Caco-2 (cell line): ENCODE measurements around the gene HES7. TPM values are rescaled to one million over a fixed set of nuclear protein-coding genes. Genes with fewer than 3 reads are reported as not detected.

Experiments used
- BruUV-seq: library from RNA; stranded (reverse); fragments of 400-500 nt; replicated peaks from 2 replicates; lab custom pipeline; 2021; lab: Mats Ljungman, UMichigan
- CTCF ChIA-PET: fragments of 300-600 bp; sonication (Branson Sonifier 250); formaldehyde crosslinking; loops from one replicate; lab custom pipeline; 2022; ENCODE audit warnings: antibody characterized with exemption; lab: Charles Lee
- POLR2A ChIA-PET: fragments of 300-600 bp; sonication (Branson Sonifier 250); formaldehyde crosslinking; loops from one replicate; lab custom pipeline; 2022; ENCODE audit warnings: antibody characterized with exemption; lab: Charles Lee
- DNase-seq, 2 experiments: peaks; one replicate each; pipeline versions ENCODE4 v3.0.0 to v3.0.0-alpha.2; 2020 to 2022
- H3K27me3 ChIP-seq: replicated peaks from 2 replicates; pipeline ENCODE4 v1.6.0; 2011; ENCODE audit warnings: low read length; ENCODE audit not compliant: control insufficient read depth, insufficient read depth
- H3K36me3 ChIP-seq: 2 replicates; pipeline ENCODE4 v1.5.1; 2011; ENCODE audit warnings: low read length; ENCODE audit not compliant: control insufficient read depth, insufficient read depth
- H3K4me1 ChIP-seq: fragments of 250-450 bp; sonication (Bioruptor Pico); 2 replicates; pipeline ENCODE4 v1.5.1; 2020; ENCODE audit warnings: mild to moderate bottlenecking
- H3K4me3 ChIP-seq: 2 replicates; pipeline ENCODE4 v1.5.1; 2011; ENCODE audit warnings: low read depth, mild to moderate bottlenecking, control low read depth, low read length
- H3K9me3 ChIP-seq: fragments of 250-450 bp; sonication (Bioruptor Pico); 2 replicates; pipeline ENCODE4 v1.5.1; 2020; ENCODE audit warnings: mild to moderate bottlenecking, moderate library complexity
- H3K27ac Mint-ChIP-seq: one replicate; pipeline ENCODE4 v1.8.0; 2022; ENCODE audit warnings: mixed read lengths; ENCODE audit not compliant: unreplicated experiment
- H3K27me3 Mint-ChIP-seq: one replicate; pipeline ENCODE4 v1.8.0; 2022; ENCODE audit warnings: mixed read lengths; ENCODE audit not compliant: insufficient read depth, unreplicated experiment
- H3K36me3 Mint-ChIP-seq: one replicate; pipeline ENCODE4 v1.8.0; 2022; ENCODE audit warnings: mild to moderate bottlenecking, mixed read lengths; ENCODE audit not compliant: insufficient read depth, unreplicated experiment
- H3K4me1 Mint-ChIP-seq: one replicate; pipeline ENCODE4 v1.8.0; 2022; ENCODE audit warnings: low read depth, mixed read lengths; ENCODE audit not compliant: unreplicated experiment
- H3K4me3 Mint-ChIP-seq: one replicate; pipeline ENCODE4 v1.8.0; 2022; ENCODE audit warnings: mild to moderate bottlenecking, moderate library complexity, mixed read lengths; ENCODE audit not compliant: unreplicated experiment
- H3K9me3 Mint-ChIP-seq: one replicate; pipeline ENCODE4 v1.8.0; 2022; ENCODE audit warnings: mixed read lengths; ENCODE audit not compliant: unreplicated experiment
- intact Hi-C: fragments of 100-400 bp; cut with micrococcal nuclease; formaldehyde crosslinking; loops from one replicate; pipeline ENCODE4 v1.10.0; 2022; ENCODE audit not compliant: unreplicated experiment
- total RNA-seq: library from RNA; stranded (reverse); gene quantifications from 2 replicates; pipeline ENCODE4 v1.2.3, GENCODE V29; 2022
- TF ChIP-seq, protein P1 (sequence below), 2 experiments: fragments of 200-600 bp in 1 of 2; IDR thresholded peaks; 1 replicate in 1 of 2; 2 replicates in 1 of 2; pipeline versions ENCODE4 v1.5.1 to v1.8.0; 2011 to 2022; ENCODE audit warnings: antibody characterized with exemption in 1 of 2, control low read depth in 1 of 2, inconsistent platforms in 1 of 2, low read depth in 1 of 2, low read length in 1 of 2, mild to moderate bottlenecking in 1 of 2, moderate library complexity in 1 of 2; ENCODE audit not compliant: insufficient read depth in 1 of 2, severe bottlenecking in 1 of 2, unreplicated experiment in 1 of 2

Gene HES7
- total RNA-seq, 1 experiment from 2014 or later: not detected

DNA sequence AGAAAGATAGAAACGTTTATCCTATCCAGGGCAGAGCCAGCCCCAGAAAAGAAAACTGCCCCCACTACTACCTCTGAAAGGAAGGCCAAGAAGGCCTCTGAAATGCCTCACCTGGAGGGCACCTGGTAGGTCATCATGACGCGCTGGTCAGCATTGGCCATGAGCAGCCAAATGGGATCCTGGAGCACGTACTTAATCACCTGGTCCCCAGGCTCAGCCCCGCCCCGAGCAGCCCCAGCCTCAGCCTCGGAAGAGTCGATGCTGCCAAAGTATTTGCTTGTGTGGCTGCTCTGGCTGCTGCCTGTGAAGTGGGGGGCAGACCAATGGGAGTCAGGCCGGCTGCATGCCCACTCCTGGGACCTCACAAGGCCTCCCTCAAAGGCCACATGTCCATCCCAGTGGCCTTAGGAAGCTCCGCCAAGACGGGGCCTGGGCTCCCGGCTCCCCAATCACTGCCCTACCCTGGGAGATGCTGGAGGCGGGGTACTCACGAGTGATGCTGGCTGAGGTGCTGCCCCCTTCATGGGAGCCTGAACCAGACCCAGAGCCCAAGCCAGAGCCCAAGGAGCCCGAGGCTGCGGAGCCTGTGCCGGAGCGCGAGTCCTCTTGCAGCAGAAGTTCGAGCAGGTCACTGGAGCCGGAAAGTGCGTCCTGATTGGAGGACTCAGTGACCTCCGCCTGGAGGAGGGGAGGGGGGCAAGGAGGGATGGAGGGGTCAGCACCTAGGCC, 18.4 kb upstream of the HES7 start:
- BruUV-seq: no TSS peak
- H3K9me3 Mint-ChIP-seq: no peaks in the 10 kb centered on the region
- ChIA-PET POLR2A (no interaction called here), CTCF (no interaction called here)
- no peak overlapping the region for H3K4me3 ChIP-seq
- no peak for DNase-seq
- H3K36me3 Mint-ChIP-seq: peaks cover 24% of the 10 kb centered on the region
- intact Hi-C loops: no loop called here
- H3K27ac Mint-ChIP-seq: no peak overlapping the region
- TF ChIP-seq, protein P1, sequence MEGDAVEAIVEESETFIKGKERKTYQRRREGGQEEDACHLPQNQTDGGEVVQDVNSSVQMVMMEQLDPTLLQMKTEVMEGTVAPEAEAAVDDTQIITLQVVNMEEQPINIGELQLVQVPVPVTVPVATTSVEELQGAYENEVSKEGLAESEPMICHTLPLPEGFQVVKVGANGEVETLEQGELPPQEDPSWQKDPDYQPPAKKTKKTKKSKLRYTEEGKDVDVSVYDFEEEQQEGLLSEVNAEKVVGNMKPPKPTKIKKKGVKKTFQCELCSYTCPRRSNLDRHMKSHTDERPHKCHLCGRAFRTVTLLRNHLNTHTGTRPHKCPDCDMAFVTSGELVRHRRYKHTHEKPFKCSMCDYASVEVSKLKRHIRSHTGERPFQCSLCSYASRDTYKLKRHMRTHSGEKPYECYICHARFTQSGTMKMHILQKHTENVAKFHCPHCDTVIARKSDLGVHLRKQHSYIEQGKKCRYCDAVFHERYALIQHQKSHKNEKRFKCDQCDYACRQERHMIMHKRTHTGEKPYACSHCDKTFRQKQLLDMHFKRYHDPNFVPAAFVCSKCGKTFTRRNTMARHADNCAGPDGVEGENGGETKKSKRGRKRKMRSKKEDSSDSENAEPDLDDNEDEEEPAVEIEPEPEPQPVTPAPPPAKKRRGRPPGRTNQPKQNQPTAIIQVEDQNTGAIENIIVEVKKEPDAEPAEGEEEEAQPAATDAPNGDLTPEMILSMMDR (IDR thresholded peaks at IDR 0.05; ENCODE audit: insufficient read depth in 1 of 2, low read depth in 1 of 2, low read length in 1 of 2, severe bottlenecking in 1 of 2, unreplicated experiment in 1 of 2): no peak
- no peaks in the 10 kb centered on the region for H3K36me3 ChIP-seq
- no peaks in the 10 kb centered on the region for H3K4me1 Mint-ChIP-seq
- H3K27me3 ChIP-seq: no peaks in the 10 kb centered on the region
- no peaks in the 10 kb centered on the region for H3K27me3 Mint-ChIP-seq
- no peaks in the 10 kb centered on the region for H3K9me3 ChIP-seq
- H3K4me3 Mint-ChIP-seq: no peak overlapping the region
- peaks cover 4% of the 10 kb centered on the region; the same call in 1 of the 2 replicates for H3K4me1 ChIP-seq

DNA sequence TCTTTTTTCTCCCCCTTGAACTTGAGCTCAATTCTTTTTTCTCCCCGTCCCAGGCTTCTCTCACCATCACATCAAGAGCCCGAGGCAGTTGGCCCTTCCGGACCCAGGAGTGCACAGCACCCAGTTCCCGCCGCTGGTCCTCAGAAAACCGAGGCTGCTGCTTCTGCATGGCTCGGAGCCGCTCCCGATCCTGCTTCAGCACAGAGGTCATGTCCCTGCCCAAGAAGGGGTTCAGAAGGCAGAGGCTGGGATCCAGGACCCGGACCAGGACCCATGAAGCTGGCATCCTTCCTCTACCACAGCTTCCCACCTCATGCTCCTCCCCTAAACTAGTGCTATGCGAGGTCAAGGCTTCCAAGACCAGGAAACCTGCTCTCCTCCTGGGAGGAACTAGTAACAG, 17.8 kb upstream of the HES7 start:
- no TSS peak for BruUV-seq
- no peak overlapping the region for H3K4me3 ChIP-seq
- H3K36me3 ChIP-seq: no peaks in the 10 kb centered on the region
- H3K4me3 Mint-ChIP-seq: no peak overlapping the region
- no peaks in the 10 kb centered on the region for H3K9me3 Mint-ChIP-seq
- ChIA-PET CTCF (no interaction called here), POLR2A (no interaction called here)
- no peaks in the 10 kb centered on the region for H3K9me3 ChIP-seq
- TF ChIP-seq, protein P1 (IDR thresholded peaks at IDR 0.05; ENCODE audit: insufficient read depth in 1 of 2, low read depth in 1 of 2, low read length in 1 of 2, severe bottlenecking in 1 of 2, unreplicated experiment in 1 of 2): no peak
- no peak overlapping the region for H3K27ac Mint-ChIP-seq
- no peaks in the 10 kb centered on the region for H3K4me1 Mint-ChIP-seq
- H3K36me3 Mint-ChIP-seq: peaks cover 19% of the 10 kb centered on the region
- peaks cover 4% of the 10 kb centered on the region; the same call in 1 of the 2 replicates for H3K4me1 ChIP-seq
- intact Hi-C loops: no loop called here
- H3K27me3 Mint-ChIP-seq: no peaks in the 10 kb centered on the region
- no peaks in the 10 kb centered on the region for H3K27me3 ChIP-seq
- DNase-seq: no peak

DNA sequence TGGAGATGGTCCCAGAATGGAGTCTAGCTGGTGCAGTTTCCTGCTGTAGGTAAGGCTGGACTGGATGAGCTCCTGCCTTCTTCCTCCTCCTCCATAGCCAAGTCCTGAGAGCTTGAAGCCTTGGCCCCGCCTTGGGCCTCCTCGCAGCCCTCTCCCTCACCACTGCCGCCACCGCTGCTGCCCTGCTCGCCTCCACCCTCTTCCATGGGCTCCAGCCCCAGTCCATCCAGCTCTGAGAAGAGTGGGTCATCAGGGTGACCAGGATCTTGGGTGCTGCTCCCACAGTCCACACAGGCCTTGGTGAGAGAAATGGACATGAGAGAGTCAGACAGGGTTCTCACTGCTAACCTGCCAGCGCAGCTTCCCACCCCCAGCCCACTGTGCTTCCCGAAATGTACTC, 17.1 kb upstream of the HES7 start:
- H3K36me3 Mint-ChIP-seq: peaks cover 18% of the 10 kb centered on the region
- Histone ChIP-seq H3K4me3 (no peak overlapping the region), H3K27me3 (no peaks in the 10 kb centered on the region), H3K4me1 (peaks cover 4% of the 10 kb centered on the region; the same call in 1 of the 2 replicates), H3K36me3 (no peaks in the 10 kb centered on the region), H3K9me3 (no peaks in the 10 kb centered on the region)
- H3K4me1 Mint-ChIP-seq: no peaks in the 10 kb centered on the region
- no peaks in the 10 kb centered on the region for H3K27me3 Mint-ChIP-seq
- no peak overlapping the region for H3K4me3 Mint-ChIP-seq
- DNase-seq: no peak
- TF ChIP-seq, protein P1 (IDR thresholded peaks at IDR 0.05; ENCODE audit: insufficient read depth in 1 of 2, low read depth in 1 of 2, low read length in 1 of 2, severe bottlenecking in 1 of 2, unreplicated experiment in 1 of 2): no peak
- intact Hi-C loops: no loop called here
- no peaks in the 10 kb centered on the region for H3K9me3 Mint-ChIP-seq
- CTCF ChIA-PET: no interaction called here
- POLR2A ChIA-PET: no interaction called here
- no peak overlapping the region for H3K27ac Mint-ChIP-seq
- no TSS peak for BruUV-seq
